Panc1 (cell line): ENCODE measurements around the gene CDHR2. TPM values are rescaled to one million over a fixed set of nuclear protein-coding genes. Genes with fewer than 3 reads are reported as not detected.

Experiments
- ATAC-seq: fragments of 200-7000 bp; cut with Tn5 transposase; 2 replicates; pipeline ENCODE4 v1.9.1; 2020; ENCODE audit warnings: mild to moderate bottlenecking, moderate library complexity
- BruUV-seq: library from RNA; stranded (reverse); fragments of 400-500 nt; replicated peaks from 2 replicates; lab custom pipeline; 2021; lab: Mats Ljungman, UMichigan
- CTCF ChIA-PET: fragments of 300-600 bp; sonication (Branson Sonifier 250); formaldehyde crosslinking; loops from one replicate; lab custom pipeline; 2022; ENCODE audit warnings: antibody characterized with exemption; lab: Charles Lee
- POLR2A ChIA-PET: fragments of 300-600 bp; sonication (Branson Sonifier 250); formaldehyde crosslinking; loops from one replicate; lab custom pipeline; 2022; ENCODE audit warnings: antibody characterized with exemption; lab: Charles Lee
- DNase-seq: peaks from one replicate; pipeline ENCODE4 v3.0.0-alpha.2; 2010; ENCODE audit warnings: low read depth, low spot score
- H3K27ac ChIP-seq: 2 replicates; pipeline ENCODE4 v1.5.1; 2011; ENCODE audit warnings: mild to moderate bottlenecking, low read length, inconsistent platforms
- H3K27me3 ChIP-seq: fragments of 200-500 bp; sonication (Bioruptor generic); 2 replicates; pipeline ENCODE4 v1.6.0; 2014; ENCODE audit warnings: low read length, inconsistent platforms; ENCODE audit not compliant: control insufficient read depth, insufficient read depth
- H3K36me3 ChIP-seq: fragments of 200-500 bp; sonication (Bioruptor generic); 2 replicates; pipeline ENCODE4 v1.5.1; 2014; ENCODE audit warnings: inconsistent platforms, mild to moderate bottlenecking, low read length, moderate library complexity; ENCODE audit not compliant: control insufficient read depth, insufficient read depth
- H3K4me1 ChIP-seq: 2 replicates; pipeline ENCODE4 v1.5.1; 2011; ENCODE audit warnings: inconsistent platforms, mild to moderate bottlenecking, low read length, moderate library complexity; ENCODE audit not compliant: control insufficient read depth, insufficient read depth
- H3K4me3 ChIP-seq, 2 experiments: 2 replicates each; pipeline ENCODE4 v1.5.1; 2011 to 2012; ENCODE audit warnings: low read depth in 2 of 2, low read length in 2 of 2, mild to moderate bottlenecking in 2 of 2, inconsistent platforms in 1 of 2, moderate library complexity in 1 of 2
- H3K9me3 ChIP-seq: fragments of 200-500 bp; sonication (Bioruptor generic); 2 replicates; pipeline ENCODE4 v1.5.1; 2014; ENCODE audit warnings: low read depth, mild to moderate bottlenecking, inconsistent platforms, low read length, moderate library complexity; ENCODE audit not compliant: control insufficient read depth, insufficient read depth
- CTCF ChIP-seq: fragments of 450-650 bp; IDR thresholded peaks from 2 replicates; pipeline ENCODE4 v1.5.1; 2017; ENCODE audit warnings: mild to moderate bottlenecking
- POLR2AphosphoS5 ChIP-seq: IDR thresholded peaks from 2 replicates; pipeline ENCODE4 v1.6.1; 2012; ENCODE audit warnings: mild to moderate bottlenecking, low read depth, low read length, moderate library complexity
- REST ChIP-seq, 2 experiments: IDR thresholded peaks; 2 replicates each; pipeline ENCODE4 v1.6.1; 2011 to 2012; ENCODE audit warnings: low read depth in 2 of 2, control low read depth in 1 of 2, low read length in 1 of 2, mild to moderate bottlenecking in 1 of 2, moderate library complexity in 1 of 2; ENCODE audit not compliant: insufficient read depth in 1 of 2
- SIN3A ChIP-seq: IDR thresholded peaks from 2 replicates; pipeline ENCODE4 v1.6.1; 2012; ENCODE audit warnings: low read depth, mild to moderate bottlenecking, low read length, moderate library complexity, borderline replicate concordance; ENCODE audit not compliant: insufficient read depth
- TCF7L2 ChIP-seq: IDR thresholded peaks from 2 replicates; pipeline ENCODE4 v1.6.1; 2011; ENCODE audit warnings: mild to moderate bottlenecking, low read depth, low read length, inconsistent platforms
- in situ Hi-C: cut with HindIII; loops from 2 replicates; pipeline ENCODE4 v1.10.0; 2016; ENCODE audit warnings: low sequenced_read_pairs, low pct_unique_long_range_greater_than_20kb
- intact Hi-C: fragments of 100-400 bp; cut with micrococcal nuclease; formaldehyde crosslinking; loops from one replicate; pipeline ENCODE4 v1.10.0; 2022; ENCODE audit not compliant: unreplicated experiment
- total RNA-seq: library from RNA; stranded (reverse); gene quantifications from one replicate; pipeline ENCODE4 v1.2.1, GENCODE V29; 2021; ENCODE audit not compliant: unreplicated experiment

Gene CDHR2
- total RNA-seq, 1 experiment from 2014 or later, result 0.72 TPM

GRCh38 chr5:176535664-176536131 is 13.4 kb upstream of the CDHR2 start:
- Histone ChIP-seq H3K27ac (peak overlapping the region; percentile 99), H3K27me3 (no peaks in the 10 kb centered on the region), H3K4me3 (peak overlapping the region; percentile 97 to 98), H3K36me3 (peaks cover 6% of the 10 kb centered on the region), H3K4me1 (peaks cover 59% of the 10 kb centered on the region), H3K9me3 (no peaks in the 10 kb centered on the region)
- in situ Hi-C loops, result no loop called here
- no peak for TF ChIP-seq POLR2AphosphoS5
- ATAC-seq (no peak), DNase-seq (no peak)
- intact Hi-C loops, result no loop called here
- TSS peak; percentile 65 for BruUV-seq
- CTCF ChIA-PET, result interaction anchor here (0.7 kb wide), 2 partner anchors 8 to 44 kb away, joined by 3 to 5 read pairs; no protein-coding TSS in a partner anchor
- POLR2A ChIA-PET, result interaction anchor here (0.6 kb wide), 1 partner anchor 166 kb away, joined by 8 read pairs; no protein-coding TSS in a partner anchor

- ChIA-PET CTCF (interaction anchor here (0.7 kb wide), 1 partner anchor 45 kb away, joined by 5 read pairs; no protein-coding TSS in a partner anchor), POLR2A (interaction anchor here (0.8 kb wide), 1 partner anchor 11 kb away, joined by 10 read pairs; no protein-coding TSS in a partner anchor)
- Histone ChIP-seq H3K9me3 (no peaks in the 10 kb centered on the region), H3K27ac (peak overlapping the region; percentile 99), H3K36me3 (peaks cover 6% of the 10 kb centered on the region), H3K4me1 (peaks cover 61% of the 10 kb centered on the region), H3K4me3 (peak overlapping the region; percentile 97 to 98), H3K27me3 (no peaks in the 10 kb centered on the region)
- intact Hi-C loops (no loop called here), in situ Hi-C loops (no loop called here)
- no peak for TF ChIP-seq CTCF
- peak; percentile 26; the same call in 1 of the 2 replicates for TF ChIP-seq POLR2AphosphoS5
- 0 out of 2 replicates have a peak, but pooled peaks have one; percentile 57 for TF ChIP-seq SIN3A
- TF ChIP-seq REST (IDR thresholded peaks at IDR 0.05; ENCODE audit: insufficient read depth in 1 of 2, low read depth in 2 of 2, low read length in 1 of 2), result 0 out of 4 replicates have a peak, but pooled peaks of 1 of the 2 experiments have one; percentile 10
- peak; percentile 82 for TF ChIP-seq TCF7L2
- no TSS peak for BruUV-seq
- DNase-seq (no peak), ATAC-seq (peak; percentile 22)
Measured at GRCh38 chr5:176536132-176536901, 12.8 kb upstream of the CDHR2 start.
